GM12878 (cell line): ENCODE data around the gene BLTP3B. TPM values are rescaled to one million over a fixed set of nuclear protein-coding genes. Genes with fewer than 3 reads are reported as not detected.

ENCODE experiments used
- ASH2L ChIP-seq: fragments of 300-600, 200-600 bp; sonication (generic); IDR thresholded peaks from 2 replicates; pipeline ENCODE4 v1.6.1; 2017; ENCODE audit warnings: low read depth, mild to moderate bottlenecking, borderline replicate concordance
- BACH1 ChIP-seq: fragments of 450-650 bp; IDR thresholded peaks from 2 replicates; pipeline ENCODE4 v1.6.1; 2017; ENCODE audit warnings: mild to moderate bottlenecking, borderline replicate concordance
- BMI1 ChIP-seq: fragments of 450-650 bp; IDR thresholded peaks from 2 replicates; pipeline ENCODE4 v1.6.1; 2016; ENCODE audit warnings: mild to moderate bottlenecking, moderate library complexity, borderline replicate concordance
- EZH2 ChIP-seq: IDR thresholded peaks from 2 replicates; pipeline ENCODE4 v1.6.1; 2012; ENCODE audit warnings: low read depth, mild to moderate bottlenecking, control low read depth, inconsistent platforms, low read length, borderline replicate concordance; ENCODE audit not compliant: control insufficient read depth
- GABPA ChIP-seq: IDR thresholded peaks from 2 replicates; pipeline ENCODE4 v1.6.1; 2014; ENCODE audit warnings: antibody characterized with exemption, low read depth, mild to moderate bottlenecking, inconsistent platforms
- IKZF1 ChIP-seq: fragments of 450-650 bp; conservative IDR thresholded peaks from 2 replicates; pipeline ENCODE4 v1.6.1; 2017; ENCODE audit warnings: antibody characterized with exemption, mild to moderate bottlenecking
- KLF5 ChIP-seq: fragments of 450-650 bp; IDR thresholded peaks from 2 replicates; pipeline ENCODE4 v1.6.1; 2014; ENCODE audit warnings: mild to moderate bottlenecking; ENCODE audit not compliant: partially characterized antibody
- MTA3 ChIP-seq: IDR thresholded peaks from 2 replicates; pipeline ENCODE4 v1.6.1; 2012; ENCODE audit warnings: low read length, inconsistent platforms, borderline replicate concordance
- RAD21 ChIP-seq: IDR thresholded peaks from 2 replicates; pipeline ENCODE4 v1.6.1; 2011; ENCODE audit warnings: mild to moderate bottlenecking, low read depth, low read length, moderate library complexity; ENCODE audit not compliant: insufficient read depth
- SPI1 ChIP-seq: IDR thresholded peaks from 2 replicates; pipeline ENCODE4 v1.6.1; 2011; ENCODE audit warnings: low read depth, mild to moderate bottlenecking, low read length, moderate library complexity, borderline replicate concordance; ENCODE audit not compliant: insufficient read depth
- TCF7 ChIP-seq: IDR thresholded peaks from 2 replicates; pipeline ENCODE4 v1.6.1; 2014; ENCODE audit warnings: antibody characterized with exemption, borderline replicate concordance
- YY1 ChIP-seq: IDR thresholded peaks from 2 replicates; pipeline ENCODE4 v1.6.1; 2011; ENCODE audit warnings: low read depth, mild to moderate bottlenecking, low read length
- ZSCAN29 ChIP-seq: fragments of 450-650 bp; IDR thresholded peaks from 2 replicates; pipeline ENCODE4 v1.6.1; 2017; ENCODE audit warnings: mild to moderate bottlenecking, moderate library complexity
- polyA plus RNA-seq, 11 experiments: library from polyadenylated mRNA; depleted of rRNA in 4 of 11; unstranded in 6 of 11; stranded (reverse) in 5 of 11; fragments of >200 nt; fragmentation: Nextera tagmentation in 4 of 11; fragmentation: Illumina TruSeq in 1 of 11; extraction: Ambion mirVana in 4 of 11; extraction: Trizol in 1 of 11; gene quantifications; 1 replicate in 1 of 11; 2 replicates in 10 of 11; pipeline versions ENCODE4 v1.2.1 to v1.2.3, GENCODE V29; 2011 to 2016; ENCODE audit warnings: inconsistent platforms in 2 of 11, missing spikeins in 2 of 11, low read depth in 1 of 11
- total RNA-seq, 4 experiments: library from RNA; depleted of rRNA in 3 of 4; stranded (reverse); fragments of >200 nt in 3 of 4; fragmentation: Illumina TruSeq in 1 of 4; extraction: Trizol in 1 of 4; gene quantifications; 2 replicates each; pipeline versions ENCODE4 v1.2.1 to v1.2.3, GENCODE V29; 2013 to 2021
- TF ChIP-seq, protein P1 (sequence below): fragments of 450-650 bp; formaldehyde crosslinking; IDR thresholded peaks from 2 replicates; pipeline ENCODE4 v1.4.0; 2020; ENCODE audit warnings: mild to moderate bottlenecking, moderate library complexity
- TF ChIP-seq, protein P2 (sequence below): IDR thresholded peaks from 2 replicates; pipeline ENCODE4 v1.6.1; 2011; ENCODE audit warnings: borderline replicate concordance, low read depth, mild to moderate bottlenecking, moderate library complexity, low read length; ENCODE audit not compliant: insufficient read depth, poor library complexity, severe bottlenecking
- TF ChIP-seq, protein P3 (sequence below): IDR thresholded peaks from 2 replicates; pipeline ENCODE4 v1.6.1; 2011; ENCODE audit warnings: low read depth, mild to moderate bottlenecking, low read length, moderate library complexity, borderline replicate concordance; ENCODE audit errors: extremely low read depth
- TF ChIP-seq, protein P4 (sequence below): fragments of 150-350 bp; IDR thresholded peaks from 2 replicates; pipeline ENCODE4 v1.6.1; 2016; ENCODE audit warnings: low read depth, low read length

BLTP3B gene
- total and polyA plus RNA-seq, 10 of the 15 experiments (the other 5 are each of a cell fraction or from before 2014, with no cell fraction given) = 3.6 to 23.6 (median 17.0) TPM

DNA sequence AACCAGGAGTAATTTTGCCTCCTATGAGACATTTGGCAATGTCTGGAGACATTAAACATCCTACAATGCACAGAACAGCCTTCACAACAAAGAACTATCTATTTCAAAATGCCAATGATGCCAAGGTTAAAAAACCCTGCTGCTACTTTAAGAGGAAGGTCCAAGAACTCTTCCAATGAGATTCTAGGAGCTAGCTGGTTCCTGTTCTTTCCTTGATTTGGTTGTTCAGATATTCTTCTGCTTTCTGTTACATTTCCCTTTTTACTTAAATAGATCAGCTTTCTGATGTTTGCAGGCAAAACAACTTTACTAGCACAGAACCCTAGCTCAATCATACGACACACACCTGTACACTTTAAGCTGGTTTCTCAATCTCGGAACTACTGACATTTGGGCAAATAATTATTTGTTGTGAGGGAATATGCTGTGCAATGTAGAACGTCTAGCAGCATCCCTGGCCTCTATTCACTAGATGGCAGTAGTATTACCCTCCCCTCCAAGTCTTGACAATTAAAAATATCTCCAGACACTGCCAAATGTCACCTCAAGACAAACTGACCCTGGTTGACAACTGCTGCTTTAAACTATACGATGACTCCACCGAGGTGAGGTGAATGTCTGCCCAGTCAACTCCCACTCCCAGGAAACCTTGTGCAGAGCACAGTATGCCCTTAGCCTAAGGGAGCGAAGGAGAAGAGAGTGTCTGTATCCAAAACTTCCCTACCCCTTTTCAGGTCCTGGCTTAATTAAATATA, 4.4 kb downstream of the BLTP3B start (continued):
- TF ChIP-seq MTA3 (peak; percentile 38; the same call in 1 of the 2 replicates), RAD21 (peak; percentile 31; the same call in 1 of the 2 replicates), KLF5 (no peak), BMI1 (no peak), SPI1 (0 out of 2 replicates have a peak, but pooled peaks have one; percentile 4), IKZF1 (0 out of 2 replicates have a peak, but pooled peaks have one; percentile 25), ASH2L (no peak), EZH2 (no peak), BACH1 (no peak), YY1 (no peak), TCF7 (no peak), GABPA (no peak), ZSCAN29 (no peak)
- TF ChIP-seq, protein P1, sequence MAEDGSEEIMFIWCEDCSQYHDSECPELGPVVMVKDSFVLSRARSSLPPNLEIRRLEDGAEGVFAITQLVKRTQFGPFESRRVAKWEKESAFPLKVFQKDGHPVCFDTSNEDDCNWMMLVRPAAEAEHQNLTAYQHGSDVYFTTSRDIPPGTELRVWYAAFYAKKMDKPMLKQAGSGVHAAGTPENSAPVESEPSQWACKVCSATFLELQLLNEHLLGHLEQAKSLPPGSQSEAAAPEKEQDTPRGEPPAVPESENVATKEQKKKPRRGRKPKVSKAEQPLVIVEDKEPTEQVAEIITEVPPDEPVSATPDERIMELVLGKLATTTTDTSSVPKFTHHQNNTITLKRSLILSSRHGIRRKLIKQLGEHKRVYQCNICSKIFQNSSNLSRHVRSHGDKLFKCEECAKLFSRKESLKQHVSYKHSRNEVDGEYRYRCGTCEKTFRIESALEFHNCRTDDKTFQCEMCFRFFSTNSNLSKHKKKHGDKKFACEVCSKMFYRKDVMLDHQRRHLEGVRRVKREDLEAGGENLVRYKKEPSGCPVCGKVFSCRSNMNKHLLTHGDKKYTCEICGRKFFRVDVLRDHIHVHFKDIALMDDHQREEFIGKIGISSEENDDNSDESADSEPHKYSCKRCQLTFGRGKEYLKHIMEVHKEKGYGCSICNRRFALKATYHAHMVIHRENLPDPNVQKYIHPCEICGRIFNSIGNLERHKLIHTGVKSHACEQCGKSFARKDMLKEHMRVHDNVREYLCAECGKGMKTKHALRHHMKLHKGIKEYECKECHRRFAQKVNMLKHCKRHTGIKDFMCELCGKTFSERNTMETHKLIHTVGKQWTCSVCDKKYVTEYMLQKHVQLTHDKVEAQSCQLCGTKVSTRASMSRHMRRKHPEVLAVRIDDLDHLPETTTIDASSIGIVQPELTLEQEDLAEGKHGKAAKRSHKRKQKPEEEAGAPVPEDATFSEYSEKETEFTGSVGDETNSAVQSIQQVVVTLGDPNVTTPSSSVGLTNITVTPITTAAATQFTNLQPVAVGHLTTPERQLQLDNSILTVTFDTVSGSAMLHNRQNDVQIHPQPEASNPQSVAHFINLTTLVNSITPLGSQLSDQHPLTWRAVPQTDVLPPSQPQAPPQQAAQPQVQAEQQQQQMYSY (CRISPR knock-in tag) = no peak
- TF ChIP-seq, protein P2, sequence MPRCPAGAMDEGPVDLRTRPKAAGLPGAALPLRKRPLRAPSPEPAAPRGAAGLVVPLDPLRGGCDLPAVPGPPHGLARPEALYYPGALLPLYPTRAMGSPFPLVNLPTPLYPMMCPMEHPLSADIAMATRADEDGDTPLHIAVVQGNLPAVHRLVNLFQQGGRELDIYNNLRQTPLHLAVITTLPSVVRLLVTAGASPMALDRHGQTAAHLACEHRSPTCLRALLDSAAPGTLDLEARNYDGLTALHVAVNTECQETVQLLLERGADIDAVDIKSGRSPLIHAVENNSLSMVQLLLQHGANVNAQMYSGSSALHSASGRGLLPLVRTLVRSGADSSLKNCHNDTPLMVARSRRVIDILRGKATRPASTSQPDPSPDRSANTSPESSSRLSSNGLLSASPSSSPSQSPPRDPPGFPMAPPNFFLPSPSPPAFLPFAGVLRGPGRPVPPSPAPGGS = no peak
- TF ChIP-seq, protein P3, sequence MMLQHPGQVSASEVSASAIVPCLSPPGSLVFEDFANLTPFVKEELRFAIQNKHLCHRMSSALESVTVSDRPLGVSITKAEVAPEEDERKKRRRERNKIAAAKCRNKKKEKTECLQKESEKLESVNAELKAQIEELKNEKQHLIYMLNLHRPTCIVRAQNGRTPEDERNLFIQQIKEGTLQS = no peak
- TF ChIP-seq, protein P4, sequence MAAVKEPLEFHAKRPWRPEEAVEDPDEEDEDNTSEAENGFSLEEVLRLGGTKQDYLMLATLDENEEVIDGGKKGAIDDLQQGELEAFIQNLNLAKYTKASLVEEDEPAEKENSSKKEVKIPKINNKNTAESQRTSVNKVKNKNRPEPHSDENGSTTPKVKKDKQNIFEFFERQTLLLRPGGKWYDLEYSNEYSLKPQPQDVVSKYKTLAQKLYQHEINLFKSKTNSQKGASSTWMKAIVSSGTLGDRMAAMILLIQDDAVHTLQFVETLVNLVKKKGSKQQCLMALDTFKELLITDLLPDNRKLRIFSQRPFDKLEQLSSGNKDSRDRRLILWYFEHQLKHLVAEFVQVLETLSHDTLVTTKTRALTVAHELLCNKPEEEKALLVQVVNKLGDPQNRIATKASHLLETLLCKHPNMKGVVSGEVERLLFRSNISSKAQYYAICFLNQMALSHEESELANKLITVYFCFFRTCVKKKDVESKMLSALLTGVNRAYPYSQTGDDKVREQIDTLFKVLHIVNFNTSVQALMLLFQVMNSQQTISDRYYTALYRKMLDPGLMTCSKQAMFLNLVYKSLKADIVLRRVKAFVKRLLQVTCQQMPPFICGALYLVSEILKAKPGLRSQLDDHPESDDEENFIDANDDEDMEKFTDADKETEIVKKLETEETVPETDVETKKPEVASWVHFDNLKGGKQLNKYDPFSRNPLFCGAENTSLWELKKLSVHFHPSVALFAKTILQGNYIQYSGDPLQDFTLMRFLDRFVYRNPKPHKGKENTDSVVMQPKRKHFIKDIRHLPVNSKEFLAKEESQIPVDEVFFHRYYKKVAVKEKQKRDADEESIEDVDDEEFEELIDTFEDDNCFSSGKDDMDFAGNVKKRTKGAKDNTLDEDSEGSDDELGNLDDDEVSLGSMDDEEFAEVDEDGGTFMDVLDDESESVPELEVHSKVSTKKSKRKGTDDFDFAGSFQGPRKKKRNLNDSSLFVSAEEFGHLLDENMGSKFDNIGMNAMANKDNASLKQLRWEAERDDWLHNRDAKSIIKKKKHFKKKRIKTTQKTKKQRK = no peak
